ENCODE measurements around the gene GNGT2. TPM values are rescaled to one million over a fixed set of nuclear protein-coding genes. Genes with fewer than 3 reads are reported as not detected.
A peak's percentile ranks its signal among the peaks of the same experiment; 100 is the strongest.

GNGT2 gene
- total RNA-seq: 2.2 TPM
- long read RNA-seq: 0 reads

- H3K4me3 ChIP-seq: peak within 1 kb of the TSS; percentile 68
- H3K4me1 ChIP-seq: peaks cover 49% of the 10 kb centered on the region
- peaks cover 42% of the 10 kb centered on the region for H3K27me3 ChIP-seq (ENCODE audit: low read depth)
- H3K27ac ChIP-seq (replicated peaks): peak within 1 kb of the TSS; percentile 90
- TF ChIP-seq, protein P1, sequence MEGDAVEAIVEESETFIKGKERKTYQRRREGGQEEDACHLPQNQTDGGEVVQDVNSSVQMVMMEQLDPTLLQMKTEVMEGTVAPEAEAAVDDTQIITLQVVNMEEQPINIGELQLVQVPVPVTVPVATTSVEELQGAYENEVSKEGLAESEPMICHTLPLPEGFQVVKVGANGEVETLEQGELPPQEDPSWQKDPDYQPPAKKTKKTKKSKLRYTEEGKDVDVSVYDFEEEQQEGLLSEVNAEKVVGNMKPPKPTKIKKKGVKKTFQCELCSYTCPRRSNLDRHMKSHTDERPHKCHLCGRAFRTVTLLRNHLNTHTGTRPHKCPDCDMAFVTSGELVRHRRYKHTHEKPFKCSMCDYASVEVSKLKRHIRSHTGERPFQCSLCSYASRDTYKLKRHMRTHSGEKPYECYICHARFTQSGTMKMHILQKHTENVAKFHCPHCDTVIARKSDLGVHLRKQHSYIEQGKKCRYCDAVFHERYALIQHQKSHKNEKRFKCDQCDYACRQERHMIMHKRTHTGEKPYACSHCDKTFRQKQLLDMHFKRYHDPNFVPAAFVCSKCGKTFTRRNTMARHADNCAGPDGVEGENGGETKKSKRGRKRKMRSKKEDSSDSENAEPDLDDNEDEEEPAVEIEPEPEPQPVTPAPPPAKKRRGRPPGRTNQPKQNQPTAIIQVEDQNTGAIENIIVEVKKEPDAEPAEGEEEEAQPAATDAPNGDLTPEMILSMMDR (IDR thresholded peaks at IDR 0.05; ENCODE audit: borderline replicate concordance): no peak
- no peaks in the 10 kb centered on the region for H3K36me3 ChIP-seq
- intact Hi-C loops (cut with micrococcal nuclease): no loop called here
- DNase-seq: peak; percentile 36
- no peaks in the 10 kb centered on the region for H3K9me3 ChIP-seq (replicated peaks)
Measured at GRCh38 chr17:49210158-49211029, at the start of gene GNGT2, which contains the start of gene ABI3. GNGT2 (minus strand) TSS chr17:49210574; CDS start chr17:49207422, 3,152 bp downstream. ABI3 (plus strand) TSS chr17:49210707; CDS start chr17:49210725, 18 bp downstream.

DNA sequence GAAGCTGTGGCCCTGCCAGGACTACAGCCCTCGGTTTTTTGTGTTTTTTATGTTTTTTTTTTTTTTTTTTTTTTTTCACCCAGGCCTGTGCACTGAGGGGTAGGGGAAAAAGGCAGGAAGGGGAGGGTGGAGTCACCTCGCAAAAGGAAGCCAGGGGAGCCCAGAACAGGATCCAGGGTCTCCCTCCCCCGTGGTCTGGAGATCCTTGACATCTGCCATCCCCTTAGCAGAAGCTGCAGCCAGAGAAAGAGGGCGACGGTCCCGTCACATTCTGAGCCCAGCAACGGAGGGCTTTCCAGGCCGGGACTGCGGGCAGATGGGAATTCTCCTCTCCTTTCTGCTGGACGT, 49.3 kb upstream of the GNGT2 start:
- no peak for DNase-seq
- H3K4me3 ChIP-seq: peak overlapping the region; percentile 66
- no peaks in the 10 kb centered on the region for H3K27me3 ChIP-seq (ENCODE audit: low read depth)
- H3K36me3 ChIP-seq: no peaks in the 10 kb centered on the region
- peaks cover 18% of the 10 kb centered on the region for H3K4me1 ChIP-seq
- intact Hi-C loops (cut with micrococcal nuclease): no loop called here
- no peaks in the 10 kb centered on the region for H3K9me3 ChIP-seq (replicated peaks)
- TF ChIP-seq, protein P1 (IDR thresholded peaks at IDR 0.05; ENCODE audit: borderline replicate concordance): no peak
- H3K27ac ChIP-seq (replicated peaks): peak overlapping the region; percentile 88

DNA sequence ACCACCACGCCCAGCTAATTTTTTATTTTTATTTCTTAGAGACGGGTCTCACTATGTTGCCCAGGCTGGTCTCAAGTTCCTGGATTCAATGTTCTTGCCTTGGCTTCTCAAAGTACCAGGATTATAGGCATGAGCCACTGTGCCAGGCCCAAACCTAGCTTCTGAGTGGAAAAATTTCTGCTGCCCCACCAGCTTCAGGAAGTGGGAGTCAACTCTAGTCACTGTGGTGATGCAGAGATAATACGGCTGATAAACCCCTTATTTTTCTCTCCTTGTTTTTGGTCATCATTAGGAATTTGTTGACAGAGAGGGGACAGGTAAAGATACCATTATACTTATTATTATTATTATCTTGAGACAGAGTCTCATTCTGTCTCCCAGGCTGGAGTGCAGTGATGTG, 48.0 kb upstream of the GNGT2 start:
- intact Hi-C loops (cut with micrococcal nuclease): no loop called here
- no peak overlapping the region for H3K4me3 ChIP-seq
- peaks cover 18% of the 10 kb centered on the region for H3K4me1 ChIP-seq
- TF ChIP-seq, protein P1 (IDR thresholded peaks at IDR 0.05; ENCODE audit: borderline replicate concordance): no peak
- no peak overlapping the region for H3K27ac ChIP-seq (replicated peaks)
- H3K36me3 ChIP-seq: no peaks in the 10 kb centered on the region
- H3K9me3 ChIP-seq (replicated peaks): no peaks in the 10 kb centered on the region
- H3K27me3 ChIP-seq (ENCODE audit: low read depth): no peaks in the 10 kb centered on the region
- no peak for DNase-seq

DNA sequence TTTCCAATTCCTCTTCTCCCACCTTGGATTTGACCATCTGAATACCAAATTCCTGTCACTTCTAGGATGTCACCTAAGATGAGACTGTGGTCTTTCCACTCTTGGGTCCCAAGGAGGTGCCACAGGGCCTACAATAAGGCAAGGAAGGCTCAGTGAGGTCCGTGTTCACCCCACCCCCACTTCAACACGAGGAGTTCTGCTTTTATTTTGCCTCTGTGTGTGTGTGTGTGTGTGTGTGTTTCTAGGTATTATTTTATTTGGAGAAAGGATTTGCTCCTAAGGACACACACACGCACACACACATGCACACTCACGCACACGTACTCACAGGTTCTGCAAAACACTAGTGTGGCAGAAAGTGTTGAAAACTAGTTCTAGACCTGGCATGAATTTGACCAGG, 44.8 kb upstream of the GNGT2 start:
- no peak for DNase-seq
- Histone ChIP-seq H3K27me3 (ENCODE audit: low read depth) (no peaks in the 10 kb centered on the region), H3K36me3 (no peaks in the 10 kb centered on the region), H3K4me3 (no peak overlapping the region), H3K9me3 (replicated peaks) (no peaks in the 10 kb centered on the region), H3K27ac (replicated peaks) (no peak overlapping the region), H3K4me1 (peaks cover 7% of the 10 kb centered on the region)
- TF ChIP-seq, protein P1 (IDR thresholded peaks at IDR 0.05; ENCODE audit: borderline replicate concordance): no peak
- intact Hi-C loops (cut with micrococcal nuclease): no loop called here

- intact Hi-C loops (cut with micrococcal nuclease): no loop called here
- DNase-seq: no peak
- H3K36me3 ChIP-seq: no peaks in the 10 kb centered on the region
- no peaks in the 10 kb centered on the region for H3K27me3 ChIP-seq (ENCODE audit: low read depth)
- H3K4me1 ChIP-seq: peaks cover 10% of the 10 kb centered on the region
- no peak overlapping the region for H3K27ac ChIP-seq (replicated peaks)
- no peaks in the 10 kb centered on the region for H3K9me3 ChIP-seq (replicated peaks)
- TF ChIP-seq, protein P1 (IDR thresholded peaks at IDR 0.05; ENCODE audit: borderline replicate concordance): no peak
- no peak overlapping the region for H3K4me3 ChIP-seq
Measured at GRCh38 chr17:49254066-49254465, 43.7 kb upstream of the GNGT2 start.
